MM.1S (cell line): Measurements from ENCODE around the gene PSRC1.

ENCODE experiments used
- DNase-seq: peaks from one replicate; pipeline ENCODE4 v3.0.0-alpha.2; 2015
- H2AFZ ChIP-seq: fragments of 300-600 bp; sonication (generic); 2 replicates; pipeline ENCODE4 v1.6.0; 2016; ENCODE audit warnings: antibody characterized with exemption, low read length
- H3F3A ChIP-seq: fragments of 300-600 bp; sonication (generic); 2 replicates; pipeline ENCODE4 v1.6.1; 2016; ENCODE audit warnings: mild to moderate bottlenecking, antibody characterized with exemption, low read length, moderate library complexity, mixed read lengths; ENCODE audit not compliant: insufficient read depth
- H3K27ac ChIP-seq: fragments of 300-600 bp; sonication (generic); 2 replicates; pipeline ENCODE4 v1.5.1; 2016; ENCODE audit warnings: mild to moderate bottlenecking, low read length
- H3K27me3 ChIP-seq: fragments of 300-600 bp; sonication (generic); replicated peaks from 2 replicates; pipeline ENCODE4 v1.6.0; 2016; ENCODE audit warnings: low read length; ENCODE audit not compliant: insufficient read depth
- H3K36me3 ChIP-seq: fragments of 300-600 bp; sonication (generic); replicated peaks from 2 replicates; pipeline ENCODE4 v1.6.1; 2016; ENCODE audit warnings: mild to moderate bottlenecking, low read length, mixed read lengths; ENCODE audit not compliant: insufficient read depth
- H3K4me1 ChIP-seq: fragments of 300-600 bp; sonication (generic); 2 replicates; pipeline ENCODE4 v1.6.1; 2016; ENCODE audit warnings: low read length, mixed read lengths
- H3K4me2 ChIP-seq: fragments of 300-600 bp; sonication (generic); 2 replicates; pipeline ENCODE4 v1.6.0; 2016; ENCODE audit warnings: low read depth, low read length
- H3K4me3 ChIP-seq: fragments of 300-600 bp; sonication (generic); 2 replicates; pipeline ENCODE4 v1.5.1; 2016; ENCODE audit warnings: low read length, mixed read lengths
- H3K79me2 ChIP-seq: fragments of 300-600 bp; sonication (generic); 2 replicates; pipeline ENCODE4 v1.6.1; 2016; ENCODE audit warnings: mixed run types, low read length, mixed read lengths
- H3K9ac ChIP-seq: fragments of 300-600 bp; sonication (generic); 2 replicates; pipeline ENCODE4 v1.6.1; 2016; ENCODE audit warnings: low read length, mixed read lengths
- H3K9me2 ChIP-seq: fragments of 300-600 bp; sonication (generic); replicated peaks from 2 replicates; pipeline ENCODE4 v1.6.1; 2016; ENCODE audit warnings: mild to moderate bottlenecking, low read length, mixed read lengths; ENCODE audit not compliant: insufficient read depth
- H3K9me3 ChIP-seq: fragments of 300-600 bp; sonication (generic); replicated peaks from 2 replicates; pipeline ENCODE4 v1.6.1; 2016; ENCODE audit warnings: mild to moderate bottlenecking, low read length, mixed read lengths; ENCODE audit not compliant: insufficient read depth
- H4K20me1 ChIP-seq: fragments of 300-600 bp; sonication (generic); 2 replicates; pipeline ENCODE4 v1.6.1; 2016; ENCODE audit warnings: mild to moderate bottlenecking, low read length, moderate library complexity, mixed read lengths; ENCODE audit not compliant: insufficient read depth
- EZH2 ChIP-seq: fragments of 300-600 bp; sonication (generic); optimal IDR thresholded peaks from 2 replicates; pipeline ENCODE3; 2017; ENCODE audit warnings: low read depth, mild to moderate bottlenecking, antibody characterized with exemption, low read length, mixed read lengths
- EZH2phosphoT487 ChIP-seq: fragments of 300-600 bp; sonication (generic); IDR thresholded peaks from 2 replicates; pipeline ENCODE4 v1.6.1; 2018; ENCODE audit warnings: antibody characterized with exemption, low read length
- TF ChIP-seq, protein P1 (sequence below): fragments of 300-600 bp; sonication (generic); IDR thresholded peaks from 2 replicates; pipeline ENCODE4 v1.5.1; 2016; ENCODE audit warnings: antibody characterized with exemption, low read length, mixed read lengths

PSRC1 gene

DNA sequence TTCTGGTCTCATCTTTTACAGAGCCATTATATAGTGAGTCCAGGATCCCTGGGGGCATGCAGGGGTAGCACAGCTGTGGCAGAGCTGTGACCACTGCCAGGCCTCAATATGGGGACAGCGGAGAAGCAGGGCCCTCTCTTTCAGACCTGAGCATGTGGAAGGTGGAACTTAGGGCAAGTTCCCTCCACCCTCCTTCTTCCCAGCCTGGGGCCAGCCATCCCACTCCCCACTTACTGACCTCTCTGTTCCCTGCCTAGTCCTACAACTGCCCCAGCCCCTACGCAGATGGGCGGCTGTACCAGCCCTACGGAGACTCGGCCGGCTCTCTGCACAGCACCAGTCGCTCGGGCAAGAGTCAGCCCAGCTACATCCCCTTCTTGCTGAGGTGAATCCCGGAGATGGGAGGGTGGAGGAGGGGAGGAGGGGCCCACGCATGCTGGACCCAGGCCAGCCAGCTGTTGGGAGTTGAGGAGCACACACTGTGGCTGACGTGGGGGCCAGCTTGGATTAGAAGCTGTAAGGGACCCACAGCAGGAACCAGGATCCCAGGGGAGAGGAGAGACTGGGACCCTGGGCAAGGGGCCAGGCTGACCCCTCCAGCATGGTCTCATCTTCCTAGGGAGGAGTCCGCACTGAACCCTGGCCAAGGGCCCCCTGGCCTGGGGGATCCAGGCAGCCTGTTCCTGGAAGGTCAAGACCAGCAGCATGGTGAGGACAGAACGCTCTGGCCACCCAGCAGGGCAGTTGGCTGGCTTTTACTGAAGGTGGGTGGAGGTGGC is 10.7 kb downstream of the PSRC1 start:
- Histone ChIP-seq H3K9ac (no peak overlapping the region), H3K27ac (no peak overlapping the region), H3K27me3 (no peaks in the 10 kb centered on the region), H3K4me3 (no peak overlapping the region), H3K9me2 (no peaks in the 10 kb centered on the region), H4K20me1 (no peaks in the 10 kb centered on the region), H3K4me2 (no peak overlapping the region), H3K4me1 (peaks cover 4% of the 10 kb centered on the region), H3K79me2 (no peaks in the 10 kb centered on the region), H3K9me3 (no peaks in the 10 kb centered on the region), H3K36me3 (no peaks in the 10 kb centered on the region), H3F3A (no peaks in the 10 kb centered on the region), H2AFZ (no peak overlapping the region)
- no peak for DNase-seq
- TF ChIP-seq, protein P1, sequence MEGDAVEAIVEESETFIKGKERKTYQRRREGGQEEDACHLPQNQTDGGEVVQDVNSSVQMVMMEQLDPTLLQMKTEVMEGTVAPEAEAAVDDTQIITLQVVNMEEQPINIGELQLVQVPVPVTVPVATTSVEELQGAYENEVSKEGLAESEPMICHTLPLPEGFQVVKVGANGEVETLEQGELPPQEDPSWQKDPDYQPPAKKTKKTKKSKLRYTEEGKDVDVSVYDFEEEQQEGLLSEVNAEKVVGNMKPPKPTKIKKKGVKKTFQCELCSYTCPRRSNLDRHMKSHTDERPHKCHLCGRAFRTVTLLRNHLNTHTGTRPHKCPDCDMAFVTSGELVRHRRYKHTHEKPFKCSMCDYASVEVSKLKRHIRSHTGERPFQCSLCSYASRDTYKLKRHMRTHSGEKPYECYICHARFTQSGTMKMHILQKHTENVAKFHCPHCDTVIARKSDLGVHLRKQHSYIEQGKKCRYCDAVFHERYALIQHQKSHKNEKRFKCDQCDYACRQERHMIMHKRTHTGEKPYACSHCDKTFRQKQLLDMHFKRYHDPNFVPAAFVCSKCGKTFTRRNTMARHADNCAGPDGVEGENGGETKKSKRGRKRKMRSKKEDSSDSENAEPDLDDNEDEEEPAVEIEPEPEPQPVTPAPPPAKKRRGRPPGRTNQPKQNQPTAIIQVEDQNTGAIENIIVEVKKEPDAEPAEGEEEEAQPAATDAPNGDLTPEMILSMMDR, result no peak
- TF ChIP-seq EZH2 (no peak), EZH2phosphoT487 (no peak)

DNA sequence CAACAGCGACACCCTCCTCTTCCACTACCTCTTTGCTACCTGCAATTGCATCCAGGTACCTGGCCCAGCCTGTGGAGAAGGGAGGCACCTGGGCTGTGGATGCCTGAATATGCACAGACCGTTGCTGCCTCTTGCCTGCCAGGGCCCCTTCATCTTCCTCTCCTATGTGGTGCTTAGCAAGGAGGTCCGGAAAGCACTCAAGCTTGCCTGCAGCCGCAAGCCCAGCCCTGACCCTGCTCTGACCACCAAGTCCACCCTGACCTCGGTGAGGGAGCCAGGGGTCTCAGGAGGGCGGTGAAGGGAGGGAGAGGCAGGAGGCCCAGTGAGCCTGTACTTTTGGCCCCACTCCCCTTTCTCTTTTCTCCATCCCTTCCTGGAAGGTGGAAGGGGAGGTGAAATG is 11.5 kb downstream of the PSRC1 start:
- TF ChIP-seq, protein P1, result no peak
- TF ChIP-seq EZH2, result no peak
- TF ChIP-seq EZH2phosphoT487, result no peak
- Histone ChIP-seq H3K9me2 (no peaks in the 10 kb centered on the region), H3K27ac (no peak overlapping the region), H3K79me2 (no peaks in the 10 kb centered on the region), H2AFZ (no peak overlapping the region), H3K4me1 (no peaks in the 10 kb centered on the region), H3K9ac (no peak overlapping the region), H4K20me1 (no peaks in the 10 kb centered on the region), H3K9me3 (no peaks in the 10 kb centered on the region), H3K4me2 (no peak overlapping the region), H3K4me3 (no peak overlapping the region), H3K36me3 (no peaks in the 10 kb centered on the region), H3F3A (no peaks in the 10 kb centered on the region), H3K27me3 (no peaks in the 10 kb centered on the region)
- no peak for DNase-seq

DNA sequence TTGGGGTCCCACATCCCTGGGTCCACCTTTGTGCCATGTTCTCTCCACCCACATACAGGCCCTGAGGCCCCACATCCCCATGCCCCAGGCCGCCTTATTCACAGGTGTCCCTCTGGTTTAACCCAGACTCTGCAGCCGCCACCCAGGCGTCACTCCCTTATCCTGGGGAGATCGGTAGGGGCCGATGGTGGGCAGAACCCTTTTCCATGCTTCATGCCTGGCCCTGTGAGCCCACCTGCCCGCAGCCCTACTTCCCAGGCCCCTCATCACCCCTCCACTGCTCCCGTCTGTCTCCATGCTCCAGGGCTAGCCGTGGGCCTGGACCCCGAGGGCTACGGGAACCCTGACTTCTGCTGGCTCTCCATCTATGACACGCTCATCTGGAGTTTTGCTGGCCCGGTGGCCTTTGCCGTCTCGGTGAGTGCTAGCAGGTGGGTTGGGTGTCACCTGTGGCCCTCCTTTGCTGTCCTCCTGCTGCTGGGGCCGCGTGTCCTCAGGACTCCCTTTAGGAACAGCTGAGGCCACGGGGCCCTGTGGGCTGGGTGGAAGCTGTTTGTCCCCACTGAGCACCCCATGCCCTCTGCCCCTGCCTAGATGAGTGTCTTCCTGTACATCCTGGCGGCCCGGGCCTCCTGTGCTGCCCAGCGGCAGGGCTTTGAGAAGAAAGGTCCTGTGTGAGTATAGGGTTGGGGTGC is 12.2 kb downstream of the PSRC1 start:
- DNase-seq, result no peak
- Histone ChIP-seq H3K4me3 (no peak overlapping the region), H3F3A (no peaks in the 10 kb centered on the region), H3K9ac (no peak overlapping the region), H3K9me3 (no peaks in the 10 kb centered on the region), H3K4me1 (no peaks in the 10 kb centered on the region), H3K4me2 (no peak overlapping the region), H3K27me3 (no peaks in the 10 kb centered on the region), H3K9me2 (no peaks in the 10 kb centered on the region), H2AFZ (no peak overlapping the region), H3K36me3 (no peaks in the 10 kb centered on the region), H3K27ac (no peak overlapping the region), H3K79me2 (no peaks in the 10 kb centered on the region), H4K20me1 (no peaks in the 10 kb centered on the region)
- TF ChIP-seq EZH2phosphoT487, result no peak
- no peak for TF ChIP-seq EZH2
- TF ChIP-seq, protein P1, result no peak
